Activated CD4-positive, alpha-beta T cell treated with anti-CD3 and anti-CD28 coated beads for 36 hours (primary cell): ENCODE results near the gene WTIP. TPM values are rescaled to one million over a fixed set of nuclear protein-coding genes. Genes with fewer than 3 reads are reported as not detected.
A peak's percentile ranks its signal among the peaks of the same experiment; 100 is the strongest.

Source experiments
- ATAC-seq: fragments of 200-7000 bp; cut with Tn5 transposase; one replicate; pipeline ENCODE4 v1.10.0; 2021; ENCODE audit warnings: mild to moderate bottlenecking, moderate library complexity
- CTCF ChIA-PET: fragments of 350-600 bp; sonication (Branson Sonifier 250); formaldehyde crosslinking; loops from one replicate; lab custom pipeline; 2021; ENCODE audit warnings: antibody characterized with exemption; lab: Charles Lee
- POLR2A ChIA-PET: fragments of 350-600 bp; sonication (Branson Sonifier 250); formaldehyde crosslinking; loops from one replicate; lab custom pipeline; 2021; ENCODE audit warnings: antibody characterized with exemption, inconsistent platforms; lab: Charles Lee
- DNase-seq: peaks from one replicate; pipeline ENCODE4 v3.0.0-alpha.2; 2020
- H3K27ac Mint-ChIP-seq: one replicate; pipeline ENCODE4 v1.8.0; 2021; ENCODE audit warnings: mixed read lengths
- H3K27me3 Mint-ChIP-seq: one replicate; pipeline ENCODE4 v1.8.0; 2021; ENCODE audit warnings: mixed read lengths
- H3K36me3 Mint-ChIP-seq: one replicate; pipeline ENCODE4 v1.8.0; 2021; ENCODE audit warnings: low read depth, mixed read lengths
- H3K4me1 Mint-ChIP-seq: one replicate; pipeline ENCODE4 v1.8.0; 2021; ENCODE audit warnings: mixed read lengths
- H3K4me3 Mint-ChIP-seq: one replicate; pipeline ENCODE4 v1.8.0; 2021; ENCODE audit warnings: mild to moderate bottlenecking, moderate library complexity, mixed read lengths
- H3K9me3 Mint-ChIP-seq: one replicate; pipeline ENCODE4 v1.8.0; 2021; ENCODE audit warnings: low read depth, mixed read lengths
- intact Hi-C, 2 experiments: fragments of 100-400 bp; cut with DNase I in 1 of 2; cut with micrococcal nuclease in 1 of 2; formaldehyde crosslinking; loops; one replicate each; pipeline versions ENCODE4 v1.14.2 to v1.15.1; 2022 to 2024; cut with DNase I, micrococcal nuclease
- total RNA-seq, 2 experiments: library from RNA; stranded (reverse); gene quantifications; one replicate each; pipeline ENCODE4 v1.2.3, GENCODE V29; 2021

The WTIP gene
- total RNA-seq, 2 experiments from 2014 or later, result 0.60 to 1.0 TPM

DNA sequence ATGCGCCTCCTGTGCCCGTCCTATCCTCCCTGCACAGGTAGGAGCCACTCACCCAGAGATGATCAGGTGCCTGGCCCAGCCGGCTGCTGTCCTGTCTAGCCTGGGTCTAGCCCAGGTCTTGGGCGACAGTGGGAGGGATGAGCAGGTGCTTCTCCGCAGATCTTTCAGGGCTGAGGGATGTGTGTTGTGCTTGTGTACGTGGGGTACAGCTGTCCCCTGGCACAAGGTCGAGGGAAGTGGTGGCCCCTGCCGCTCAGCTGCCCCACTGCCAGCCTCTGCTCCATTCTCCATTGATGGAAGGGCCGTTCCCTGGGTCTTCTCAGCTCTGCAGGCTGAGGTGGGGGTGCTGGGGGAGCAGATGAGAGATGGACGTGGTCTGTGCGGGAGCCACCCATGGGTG, 13.0 kb downstream of the WTIP start:
- ChIA-PET CTCF (no interaction called here), POLR2A (no interaction called here)
- no peak overlapping the region for H3K4me3 Mint-ChIP-seq
- H3K36me3 Mint-ChIP-seq, result no peaks in the 10 kb centered on the region
- ATAC-seq, result no peak
- no peak overlapping the region for H3K27ac Mint-ChIP-seq
- DNase-seq, result no peak
- no peaks in the 10 kb centered on the region for H3K9me3 Mint-ChIP-seq
- H3K27me3 Mint-ChIP-seq, result no peaks in the 10 kb centered on the region
- intact Hi-C loops, result no loop called here
- no peaks in the 10 kb centered on the region for H3K4me1 Mint-ChIP-seq

DNA sequence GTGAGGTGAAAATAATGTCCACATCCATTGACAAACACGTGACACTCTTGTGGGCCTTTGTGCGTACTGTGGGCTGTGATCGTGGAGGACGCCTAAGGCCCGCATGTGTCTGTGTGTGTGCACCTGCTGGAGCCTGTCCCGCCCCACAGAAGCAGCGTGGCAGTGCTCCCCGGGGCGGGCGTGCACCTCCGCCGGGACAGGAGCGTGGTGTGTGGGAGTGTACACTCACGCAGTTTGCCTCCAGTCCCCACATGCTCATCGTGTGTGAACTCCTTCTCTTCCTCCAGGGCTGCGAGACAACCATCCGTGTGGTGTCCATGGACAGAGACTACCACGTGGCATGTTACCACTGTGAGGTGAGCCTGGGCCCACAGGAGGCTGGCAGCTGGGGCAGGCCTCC, 13.9 kb downstream of the WTIP start:
- intact Hi-C loops, result no loop called here
- Mint-ChIP-seq H3K4me3 (no peak overlapping the region), H3K27me3 (peaks cover 4% of the 10 kb centered on the region), H3K9me3 (no peaks in the 10 kb centered on the region), H3K36me3 (no peaks in the 10 kb centered on the region), H3K27ac (no peak overlapping the region), H3K4me1 (no peaks in the 10 kb centered on the region)
- CTCF ChIA-PET, result interaction anchor here (0.6 kb wide), 2 partner anchors 448 to 572 kb away, joined by 3 to 5 read pairs; no protein-coding TSS in a partner anchor
- no peak for ATAC-seq
- DNase-seq, result no peak
- POLR2A ChIA-PET, result no interaction called here

DNA sequence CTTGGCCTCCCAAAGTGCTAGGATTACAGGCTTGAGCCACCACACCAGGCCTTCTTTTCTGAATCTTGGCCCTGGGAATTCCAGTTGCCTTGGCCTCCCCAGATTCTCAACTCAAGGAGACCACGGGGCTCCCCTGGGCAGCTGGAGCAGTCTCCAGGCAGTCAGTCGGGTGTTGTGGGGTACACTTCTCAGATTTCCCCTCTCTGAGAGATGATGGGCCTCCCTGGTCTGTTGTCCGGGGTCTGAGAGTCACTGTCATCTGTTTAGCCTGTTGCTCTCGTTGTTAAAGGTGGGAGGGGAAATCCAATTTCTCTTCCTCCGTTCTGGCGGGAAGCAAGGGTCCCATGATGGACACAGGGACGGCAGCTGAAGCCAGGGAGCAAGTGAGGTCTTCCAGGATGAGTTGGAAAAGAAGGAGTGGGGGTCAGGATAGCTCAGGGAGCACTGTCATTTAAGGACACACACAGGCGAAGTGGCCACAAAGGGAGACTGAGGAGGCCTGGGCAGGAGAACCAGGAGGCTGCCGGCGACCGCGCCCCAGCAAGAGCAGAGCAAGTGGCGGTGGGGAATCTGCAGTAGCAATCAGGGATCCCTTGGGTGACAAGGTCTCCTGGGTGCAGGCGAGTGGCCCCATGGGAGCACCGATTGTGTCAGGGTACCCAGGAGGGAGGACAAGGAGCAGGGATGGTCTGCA, 15.7 kb downstream of the WTIP start:
- POLR2A ChIA-PET, result no interaction called here
- intact Hi-C loops, result no loop called here
- DNase-seq, result no peak
- ATAC-seq, result no peak
- Mint-ChIP-seq H3K4me3 (no peak overlapping the region), H3K4me1 (peaks cover 6% of the 10 kb centered on the region), H3K27me3 (peaks cover 9% of the 10 kb centered on the region), H3K27ac (no peak overlapping the region), H3K9me3 (no peaks in the 10 kb centered on the region), H3K36me3 (no peaks in the 10 kb centered on the region)
- CTCF ChIA-PET, result interaction anchor here (0.7 kb wide), 1 partner anchor 28 kb away, joined by 3 read pairs; no protein-coding TSS in a partner anchor

DNA sequence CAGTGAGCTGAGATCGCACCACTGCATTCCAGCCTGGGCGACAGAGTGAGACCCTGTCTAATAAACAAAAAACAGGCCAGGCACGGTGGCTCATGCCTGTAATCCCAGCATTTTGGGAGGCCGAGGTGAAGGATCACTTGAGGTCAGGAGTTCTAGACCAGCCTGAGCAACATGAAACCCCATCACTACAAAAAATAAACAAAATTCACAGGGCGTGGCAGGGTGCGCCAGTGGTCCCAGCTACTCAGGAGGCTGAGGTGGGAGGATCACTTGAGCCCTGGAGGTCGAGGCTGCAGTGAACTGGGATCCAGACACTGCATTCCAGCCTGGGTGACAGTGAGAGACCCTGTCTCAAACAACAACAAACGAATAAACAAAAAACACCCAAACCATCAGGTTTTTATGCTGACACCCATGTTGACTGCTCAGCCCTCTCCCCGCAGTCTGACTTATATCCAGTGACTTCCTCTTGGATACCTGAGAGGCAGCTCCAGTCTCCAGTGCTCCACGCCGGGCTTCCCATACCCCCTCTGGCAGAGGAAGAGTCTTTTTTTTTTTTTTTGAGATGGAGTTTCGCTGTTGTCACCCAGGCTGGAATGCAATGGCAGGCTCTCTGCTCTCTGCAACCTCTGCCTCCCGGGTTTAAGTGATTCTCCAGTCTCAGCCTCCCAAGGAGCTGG, 17.7 kb downstream of the WTIP start:
- H3K36me3 Mint-ChIP-seq, result no peaks in the 10 kb centered on the region
- peaks cover 6% of the 10 kb centered on the region for H3K4me1 Mint-ChIP-seq
- ATAC-seq (no peak), DNase-seq (no peak)
- no peak overlapping the region for H3K4me3 Mint-ChIP-seq
- H3K27ac Mint-ChIP-seq, result no peak overlapping the region
- intact Hi-C loops, result no loop called here
- H3K9me3 Mint-ChIP-seq, result no peaks in the 10 kb centered on the region
- peaks cover 10% of the 10 kb centered on the region for H3K27me3 Mint-ChIP-seq
- ChIA-PET CTCF (no interaction called here), POLR2A (no interaction called here)

DNA sequence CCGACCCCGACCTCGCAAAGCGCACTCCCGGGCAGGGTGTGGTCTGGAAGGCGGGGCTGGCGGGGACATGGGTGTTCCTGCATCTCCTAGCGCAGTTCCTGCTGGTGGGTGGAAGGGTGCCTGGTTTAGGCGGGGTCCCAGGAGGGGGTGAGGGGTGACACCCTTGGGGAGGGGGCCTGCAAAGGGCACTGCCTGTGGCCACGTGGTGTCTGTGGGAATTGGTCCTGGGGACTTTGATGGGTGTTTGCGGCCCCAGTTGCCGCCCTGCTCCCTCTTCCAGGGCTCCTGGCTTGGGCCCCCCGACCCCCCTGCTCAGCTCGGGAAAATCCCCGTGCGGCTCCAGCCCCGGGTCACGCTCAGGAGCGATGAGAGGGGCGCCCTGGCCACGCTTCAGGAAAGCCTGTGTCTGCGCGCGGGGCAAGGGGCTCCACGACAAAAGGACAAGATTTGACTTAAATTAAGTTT, 19.1 kb downstream of the WTIP start:
- Mint-ChIP-seq H3K36me3 (no peaks in the 10 kb centered on the region), H3K4me1 (peaks cover 6% of the 10 kb centered on the region), H3K27ac (no peak overlapping the region), H3K27me3 (peaks cover 10% of the 10 kb centered on the region), H3K4me3 (no peak overlapping the region), H3K9me3 (no peaks in the 10 kb centered on the region)
- ChIA-PET CTCF (interaction anchor here (0.6 to 1.5 kb wide), 11 partner anchors 11 to 267 kb away, joined by 3 to 5 read pairs (median 3); no protein-coding TSS in a partner anchor), POLR2A (no interaction called here)
- ATAC-seq (no peak), DNase-seq (peak; percentile 22)
- intact Hi-C loops, result loop anchor here (1.0 to 5.0 kb wide), 6 partner anchors 25 to 212 kb away; partner anchors contain the start of gene PDCD2L (in 1 of the 2)

DNA sequence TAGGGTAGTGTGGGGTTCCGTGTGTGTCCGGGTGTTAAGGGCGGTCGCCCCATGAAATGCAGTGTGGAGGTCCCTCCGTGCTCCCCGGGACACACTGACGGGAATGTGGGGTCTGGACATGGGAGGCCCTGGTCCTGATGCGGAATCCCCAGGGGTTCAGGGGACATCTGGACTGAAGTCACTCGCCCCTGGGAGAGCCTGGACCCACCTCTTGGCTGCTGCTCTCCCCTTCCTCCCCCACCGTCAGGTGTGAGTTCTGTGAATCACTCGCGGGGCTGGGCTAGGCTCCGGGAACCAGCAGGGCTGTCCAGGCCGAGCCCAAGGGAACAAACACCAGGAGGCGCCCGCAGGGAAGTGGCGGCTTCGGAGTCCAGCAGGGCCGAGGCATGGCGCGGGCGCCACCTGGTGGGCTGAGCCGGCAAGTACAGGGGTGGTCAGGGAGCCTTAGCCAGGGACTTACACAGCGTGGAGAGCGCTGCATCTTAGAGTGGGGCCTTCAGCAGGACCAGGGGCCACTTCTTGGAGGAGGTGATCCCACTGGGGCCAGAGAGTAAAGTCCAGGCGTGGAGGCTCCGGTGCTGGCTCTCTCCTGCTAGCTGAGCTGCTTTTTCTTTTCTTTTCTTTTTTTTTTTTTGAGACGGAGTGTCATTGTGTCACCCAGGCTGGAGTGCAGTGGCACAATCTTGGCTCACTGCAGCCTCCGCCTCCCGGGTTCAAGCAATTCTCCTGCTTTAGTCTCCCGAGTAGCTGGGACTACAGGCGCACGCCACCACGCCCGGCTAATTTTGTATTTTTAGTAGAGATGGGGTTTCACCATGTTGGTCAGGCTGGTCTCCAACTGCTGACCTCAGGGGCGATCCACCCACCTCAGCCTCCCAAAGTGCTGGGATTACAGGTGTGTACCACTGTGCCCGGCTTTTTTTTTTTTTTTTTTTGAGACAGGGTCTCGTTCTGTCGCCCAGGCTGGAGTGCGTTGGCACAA, 20.1 kb downstream of the WTIP start:
- Mint-ChIP-seq H3K9me3 (no peaks in the 10 kb centered on the region), H3K36me3 (no peaks in the 10 kb centered on the region), H3K4me3 (no peak overlapping the region), H3K27me3 (peaks cover 10% of the 10 kb centered on the region), H3K27ac (no peak overlapping the region), H3K4me1 (peaks cover 6% of the 10 kb centered on the region)
- DNase-seq (peak; percentile 94), ATAC-seq (peak; percentile 95)
- CTCF ChIA-PET, result interaction anchor here (0.6 to 1.5 kb wide), 11 partner anchors 10 to 417 kb away, joined by 3 to 5 read pairs (median 3); no protein-coding TSS in a partner anchor
- POLR2A ChIA-PET, result no interaction called here
- intact Hi-C loops, result loop anchor here (1.0 to 5.0 kb wide), 6 partner anchors 26 to 211 kb away; partner anchors contain the start of gene PDCD2L (in 1 of the 2)

DNA sequence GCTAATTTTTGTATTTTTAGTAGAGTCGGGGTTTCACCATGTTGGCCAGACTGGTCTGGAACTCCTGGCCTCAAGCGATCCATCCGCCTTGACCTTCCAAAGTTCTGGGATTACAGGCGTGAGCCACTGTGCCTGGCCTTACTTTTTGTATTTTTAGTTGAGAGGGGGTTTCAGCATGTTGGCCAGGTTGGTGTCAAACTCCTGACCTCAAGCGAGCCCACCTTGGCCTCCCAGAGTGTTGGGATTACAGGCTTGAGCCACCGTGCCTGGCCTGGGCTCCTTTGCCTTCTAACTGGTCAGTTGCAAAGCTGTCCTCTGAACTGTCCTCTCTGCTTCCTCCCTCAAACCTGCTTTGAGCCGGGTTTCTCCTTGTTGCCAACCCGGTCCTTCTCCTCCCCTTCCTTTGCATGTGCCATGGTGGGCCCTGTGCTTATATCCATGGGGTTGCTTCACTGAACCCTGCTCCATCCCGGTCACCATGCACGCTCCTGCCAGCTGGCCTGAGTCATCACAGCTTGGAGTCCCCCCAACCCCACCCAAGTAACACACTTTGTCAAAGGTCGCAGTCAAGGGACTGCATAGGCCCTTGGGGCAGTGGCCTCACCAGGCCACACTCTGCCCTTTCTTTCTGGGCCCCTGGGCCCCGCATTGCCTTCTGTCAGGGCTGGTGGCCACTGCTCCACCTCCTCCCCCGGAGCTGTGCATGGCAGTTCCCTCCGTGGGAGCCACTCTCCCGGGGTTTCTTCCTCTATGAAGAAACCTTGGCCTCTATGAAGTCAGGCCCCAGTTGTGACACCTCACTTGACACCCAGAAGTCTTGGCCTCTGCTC, 21.2 kb downstream of the WTIP start:
- H3K27me3 Mint-ChIP-seq, result peaks cover 13% of the 10 kb centered on the region
- DNase-seq, result no peak
- POLR2A ChIA-PET, result no interaction called here
- H3K4me3 Mint-ChIP-seq, result no peak overlapping the region
- H3K27ac Mint-ChIP-seq, result no peak overlapping the region
- no peaks in the 10 kb centered on the region for H3K36me3 Mint-ChIP-seq
- intact Hi-C loops, result loop anchor here in 1 of 2 experiments (5.0 kb wide), 1 partner anchor 210 kb away; no protein-coding TSS in a partner anchor
- H3K4me1 Mint-ChIP-seq, result peaks cover 6% of the 10 kb centered on the region
- CTCF ChIA-PET, result interaction anchor here (0.7 to 1.5 kb wide), 4 partner anchors 16 to 210 kb away, joined by 3 to 4 read pairs (median 4); no protein-coding TSS in a partner anchor
- ATAC-seq, result no peak
- H3K9me3 Mint-ChIP-seq, result no peaks in the 10 kb centered on the region

DNA sequence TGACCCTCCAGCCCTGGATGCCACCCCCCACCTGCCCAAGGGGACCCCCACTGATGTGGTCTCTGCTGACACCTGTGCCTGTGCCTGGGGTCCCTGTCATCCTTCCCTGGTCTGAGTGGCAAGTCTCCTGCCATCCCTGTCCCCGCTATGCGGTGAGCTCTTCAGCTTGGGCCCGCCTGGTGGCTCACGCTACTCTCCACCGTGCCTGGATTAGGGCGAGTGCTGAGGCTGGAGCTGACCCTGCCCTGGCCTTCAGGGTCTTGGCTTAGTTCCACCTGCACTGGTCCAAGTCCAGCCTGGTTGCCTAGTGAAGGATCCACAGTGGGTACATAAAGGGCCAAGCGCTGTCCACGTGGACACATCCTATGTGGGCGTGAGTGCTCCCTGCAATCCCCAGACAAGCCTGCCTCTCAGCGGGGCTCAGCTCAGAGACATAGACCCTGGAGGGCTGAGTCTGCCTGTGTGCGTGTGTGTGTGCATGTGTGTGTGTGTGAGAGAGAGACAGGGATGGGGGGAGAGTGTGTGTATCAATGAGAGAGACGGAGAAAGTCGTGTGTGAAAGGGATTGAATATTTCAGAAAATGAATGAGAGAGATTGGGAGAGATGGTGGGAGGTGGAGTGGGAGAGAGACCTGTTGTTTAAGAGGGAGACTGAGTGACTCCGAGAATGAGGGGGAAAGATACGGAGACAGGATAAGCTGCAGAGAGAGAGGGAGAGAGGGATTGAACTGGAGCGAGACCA, 22.1 kb downstream of the WTIP start:
- peaks cover 6% of the 10 kb centered on the region for H3K4me1 Mint-ChIP-seq
- ATAC-seq (no peak), DNase-seq (no peak)
- H3K36me3 Mint-ChIP-seq, result no peaks in the 10 kb centered on the region
- H3K27ac Mint-ChIP-seq, result no peak overlapping the region
- H3K27me3 Mint-ChIP-seq, result peaks cover 13% of the 10 kb centered on the region
- ChIA-PET POLR2A (no interaction called here), CTCF (interaction anchor here (0.7 kb wide), 1 partner anchor 188 kb away, joined by 4 read pairs; no protein-coding TSS in a partner anchor)
- H3K4me3 Mint-ChIP-seq, result no peak overlapping the region
- no peaks in the 10 kb centered on the region for H3K9me3 Mint-ChIP-seq
- intact Hi-C loops, result loop anchor here in 1 of 2 experiments (5.0 kb wide), 1 partner anchor 209 kb away; no protein-coding TSS in a partner anchor

DNA sequence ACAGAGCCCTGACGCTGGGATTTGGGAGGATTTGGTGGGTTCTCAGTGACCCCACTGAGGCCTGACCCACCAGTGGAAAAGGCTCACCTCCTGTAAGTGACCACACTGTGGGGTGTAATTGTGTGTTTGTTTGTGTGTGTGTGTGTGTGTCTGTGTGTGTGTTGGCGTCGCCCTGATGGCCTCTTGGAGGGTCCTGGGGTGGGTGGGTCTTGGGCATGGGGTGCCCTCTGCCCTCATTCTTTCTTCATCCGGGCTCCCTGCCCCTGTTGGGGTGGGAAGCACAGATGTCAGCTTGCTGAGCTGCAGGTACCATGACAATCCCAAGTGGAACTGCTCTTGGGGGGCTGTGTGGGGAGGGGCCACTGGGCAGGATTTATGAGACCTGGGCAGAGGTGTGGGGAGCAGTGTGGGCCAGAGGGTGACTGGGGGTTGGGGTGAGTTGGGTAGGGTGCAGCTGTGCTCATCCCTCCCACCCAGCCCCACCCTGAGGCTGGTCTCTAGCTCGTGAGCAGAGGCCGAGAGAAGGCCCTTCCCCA, 22.8 kb downstream of the WTIP start:
- Mint-ChIP-seq H3K36me3 (no peaks in the 10 kb centered on the region), H3K27me3 (peaks cover 16% of the 10 kb centered on the region), H3K27ac (no peak overlapping the region), H3K4me1 (peaks cover 6% of the 10 kb centered on the region), H3K4me3 (no peak overlapping the region), H3K9me3 (no peaks in the 10 kb centered on the region)
- DNase-seq, result no peak
- intact Hi-C loops, result loop anchor here in 1 of 2 experiments (5.0 kb wide), 1 partner anchor 208 kb away; no protein-coding TSS in a partner anchor
- ChIA-PET CTCF (no interaction called here), POLR2A (no interaction called here)
- no peak for ATAC-seq
